ENCODE data around the gene CHD5.
A peak's percentile ranks its signal among the peaks of the same experiment; 100 is the strongest.

Gene CHD5

GRCh38 chr1:6130036-6130435, 50.1 kb downstream of the CHD5 start:
- DNase-seq: no peak

GRCh38 chr1:6129313-6129712, 50.8 kb downstream of the CHD5 start:
- DNase-seq: no peak

GRCh38 chr1:6128276-6129081, 51.6 kb downstream of the CHD5 start:
- DNase-seq: no peak

GRCh38 chr1:6127587-6128163, 52.4 kb downstream of the CHD5 start:
- DNase-seq: peak; percentile 64

DNA sequence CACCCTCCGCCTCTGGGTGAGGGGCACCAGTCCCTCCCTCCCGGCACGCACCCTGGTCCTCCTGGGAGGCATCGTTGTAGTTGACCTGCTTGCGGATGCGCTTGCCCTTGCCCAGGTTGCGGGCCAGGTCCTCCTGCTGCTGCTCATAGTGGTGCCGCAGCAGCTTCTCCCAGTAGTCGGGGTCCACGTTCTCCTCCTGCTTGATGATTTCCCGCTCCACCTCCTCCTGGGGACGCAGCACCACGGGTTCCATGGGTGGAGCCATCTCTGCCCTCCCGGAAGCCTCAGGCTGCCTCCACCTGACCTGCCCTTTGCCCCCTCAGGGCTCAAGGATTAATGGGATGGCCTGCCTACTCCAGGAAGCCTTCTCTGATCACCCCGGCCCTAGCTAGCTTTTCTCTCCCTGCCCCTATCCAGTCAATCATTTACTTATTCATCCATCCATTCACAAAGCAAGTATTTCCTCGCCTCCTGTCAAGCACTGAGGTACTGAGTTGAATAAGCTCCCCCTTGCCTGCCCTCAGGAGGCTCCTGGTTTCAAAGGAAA, 53.5 kb downstream of the CHD5 start:
- DNase-seq: no peak

DNA sequence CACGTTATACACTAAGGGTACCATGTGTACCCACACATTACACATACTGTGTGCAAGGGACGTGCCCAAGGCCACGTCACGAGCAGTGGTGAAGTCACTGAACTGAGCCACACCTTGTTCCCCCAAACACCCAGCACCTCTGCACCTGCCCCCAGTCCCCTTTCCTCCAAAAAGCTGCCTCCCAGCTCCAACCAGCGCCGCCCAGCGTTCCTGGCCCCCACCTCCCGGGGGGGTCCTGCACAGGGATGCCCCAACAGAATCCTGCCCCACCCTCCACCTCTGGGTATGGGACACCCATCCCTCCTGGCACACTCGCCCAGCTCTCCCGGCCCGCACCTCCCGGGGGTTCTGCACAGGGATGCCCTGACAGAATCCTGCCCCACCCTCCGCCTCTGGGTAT, 54.1 kb downstream of the CHD5 start:
- no peak for DNase-seq

GRCh38 chr1:6125366-6125765, 54.8 kb downstream of the CHD5 start:
- no peak for DNase-seq

GRCh38 chr1:6124746-6125365, 55.3 kb downstream of the CHD5 start:
- no peak for DNase-seq

DNA sequence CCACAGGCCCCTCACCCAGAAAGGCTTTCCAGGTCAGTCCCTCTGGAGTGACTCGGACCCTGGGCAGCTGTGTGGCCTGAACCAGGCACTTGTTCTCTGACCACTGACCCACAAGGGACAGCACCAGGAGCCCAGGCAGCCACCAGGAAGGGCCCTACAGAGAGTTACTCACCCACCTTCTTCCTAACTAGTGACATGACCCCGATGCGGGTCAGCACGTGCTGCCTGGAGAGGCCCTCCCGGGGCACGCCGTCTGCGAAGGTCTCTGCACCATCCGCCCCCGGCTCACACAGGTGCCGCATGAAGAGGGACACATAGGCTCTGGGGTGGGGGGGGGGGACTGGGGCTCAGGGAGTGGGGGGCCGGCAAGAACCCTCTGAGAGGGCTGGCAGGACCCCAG, 55.8 kb downstream of the CHD5 start:
- DNase-seq: no peak

GRCh38 chr1:6123816-6124215, 56.3 kb downstream of the CHD5 start:
- no peak for DNase-seq

GRCh38 chr1:6123083-6123482, 57.0 kb downstream of the CHD5 start:
- no peak for DNase-seq

GRCh38 chr1:6121651-6122370, 58.3 kb downstream of the CHD5 start:
- DNase-seq: no peak

DNA sequence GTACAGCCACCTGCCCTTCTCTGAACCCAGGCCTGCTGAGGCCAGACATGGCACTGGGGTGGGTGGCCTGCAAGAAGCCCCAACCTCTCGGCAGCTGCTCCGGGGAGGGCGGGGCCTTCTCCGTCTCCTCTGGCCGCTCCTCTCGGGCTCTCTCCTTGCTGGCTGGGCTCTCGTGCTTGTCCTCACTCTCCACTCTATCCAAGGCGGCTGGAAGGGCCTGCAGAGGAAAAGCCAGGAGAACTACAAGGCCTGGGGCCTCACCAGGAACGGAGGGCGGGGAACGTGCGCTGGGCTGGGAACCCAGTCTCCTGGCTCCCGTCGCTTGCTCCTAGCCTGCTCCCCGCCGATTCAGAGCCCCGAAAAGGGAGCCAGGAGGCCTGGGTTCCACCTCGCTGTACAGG, 59.1 kb downstream of the CHD5 start:
- no peak for DNase-seq

DNA sequence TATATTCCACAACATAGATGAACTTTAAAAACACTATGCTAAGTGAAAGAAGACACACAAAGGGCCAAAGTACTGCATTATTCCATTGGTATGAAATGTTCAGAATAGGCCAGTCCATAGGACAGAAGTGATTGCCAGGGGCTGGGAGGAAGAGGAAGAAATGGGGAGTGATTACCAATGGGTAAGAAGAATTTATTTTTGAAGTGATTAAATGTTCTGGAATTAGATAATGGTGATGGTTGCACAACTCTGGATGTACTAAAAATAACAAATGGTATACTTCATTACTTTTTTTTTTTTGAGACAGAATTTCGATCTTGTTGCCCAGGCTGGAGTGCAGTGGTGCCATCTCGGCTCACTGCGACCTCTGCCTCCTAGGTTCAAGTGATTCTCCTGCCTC, 61.7 kb downstream of the CHD5 start:
- no peak for DNase-seq

- DNase-seq: no peak
These were observed 62.5 kb downstream of the CHD5 start for GRCh38 chr1:6117624-6118023.

GRCh38 chr1:6117064-6117463, 63.1 kb downstream of the CHD5 start:
- no peak for DNase-seq

DNA sequence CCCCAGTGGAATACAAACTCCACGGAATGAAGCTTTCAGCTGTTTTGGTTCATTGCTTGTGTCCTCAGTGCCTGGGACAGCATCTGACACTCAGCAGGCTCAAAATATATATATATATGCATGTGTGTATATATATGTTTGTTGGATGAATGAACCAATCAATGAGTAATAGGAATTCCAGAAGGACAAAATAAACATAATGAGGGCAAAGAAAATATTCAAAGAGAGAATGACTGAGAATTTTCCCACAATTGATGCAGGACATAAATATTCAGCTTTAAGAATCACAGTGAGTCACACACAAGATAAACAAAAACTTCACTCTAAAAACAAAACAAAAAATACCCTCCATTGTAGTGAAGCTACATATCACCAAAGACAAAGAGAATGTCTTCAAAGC, 64.0 kb downstream of the CHD5 start:
- DNase-seq: no peak

DNA sequence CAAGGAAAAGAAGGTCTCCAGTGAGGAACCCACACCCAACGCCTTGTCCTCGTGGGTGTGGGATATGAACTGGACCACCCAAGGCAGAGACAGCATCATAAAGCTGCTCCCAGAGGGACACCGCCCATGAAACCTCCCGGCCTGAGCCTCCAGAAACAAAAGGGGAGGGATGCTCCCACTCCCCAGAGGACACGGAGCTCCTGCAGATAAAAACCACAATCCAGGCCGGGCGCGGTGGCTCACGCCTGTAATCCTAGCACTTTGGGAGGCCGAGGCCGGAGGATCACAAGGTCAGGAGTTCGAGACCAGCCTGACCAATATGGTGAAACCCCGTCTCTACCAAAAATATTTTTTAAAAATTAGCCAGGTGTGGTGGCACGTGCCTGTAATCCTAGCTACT, 66.4 kb downstream of the CHD5 start:
- DNase-seq: no peak

DNA sequence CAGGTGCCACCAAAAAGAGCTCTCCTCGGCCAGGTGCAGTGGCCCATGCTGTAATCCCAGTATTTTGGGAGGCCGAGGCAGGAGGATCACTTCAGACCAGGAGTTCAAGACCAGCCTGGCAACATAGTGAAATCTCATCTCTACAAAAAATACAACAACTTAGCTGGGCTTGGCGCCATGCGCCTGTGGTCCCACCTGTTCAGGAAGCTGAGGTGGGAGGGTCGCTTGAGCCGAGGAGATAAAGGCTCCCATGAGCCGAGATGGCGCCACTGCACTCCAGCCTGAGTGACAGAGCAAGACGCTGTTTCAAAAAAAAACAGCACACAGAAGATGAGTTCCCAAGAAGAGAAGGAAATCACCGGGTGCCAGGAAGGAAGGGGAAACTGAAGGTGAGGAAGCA, 67.0 kb downstream of the CHD5 start:
- DNase-seq: no peak

DNA sequence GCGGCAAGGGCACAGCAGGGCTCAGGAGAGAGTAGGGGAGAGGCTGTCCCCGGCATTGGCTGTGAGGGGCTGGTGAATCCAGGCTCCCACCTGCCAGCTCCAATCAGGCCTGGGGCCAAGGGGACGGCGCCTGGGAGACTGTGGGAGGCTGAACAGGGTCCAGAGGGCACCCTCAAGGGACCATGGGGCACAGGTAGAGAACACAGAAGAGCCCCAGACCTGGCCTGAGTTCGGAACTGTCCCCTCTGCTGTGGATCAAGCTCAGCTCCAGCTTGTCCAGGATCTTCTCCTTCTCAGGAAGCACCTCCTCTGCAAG, 67.5 kb downstream of the CHD5 start:
- DNase-seq: no peak

DNA sequence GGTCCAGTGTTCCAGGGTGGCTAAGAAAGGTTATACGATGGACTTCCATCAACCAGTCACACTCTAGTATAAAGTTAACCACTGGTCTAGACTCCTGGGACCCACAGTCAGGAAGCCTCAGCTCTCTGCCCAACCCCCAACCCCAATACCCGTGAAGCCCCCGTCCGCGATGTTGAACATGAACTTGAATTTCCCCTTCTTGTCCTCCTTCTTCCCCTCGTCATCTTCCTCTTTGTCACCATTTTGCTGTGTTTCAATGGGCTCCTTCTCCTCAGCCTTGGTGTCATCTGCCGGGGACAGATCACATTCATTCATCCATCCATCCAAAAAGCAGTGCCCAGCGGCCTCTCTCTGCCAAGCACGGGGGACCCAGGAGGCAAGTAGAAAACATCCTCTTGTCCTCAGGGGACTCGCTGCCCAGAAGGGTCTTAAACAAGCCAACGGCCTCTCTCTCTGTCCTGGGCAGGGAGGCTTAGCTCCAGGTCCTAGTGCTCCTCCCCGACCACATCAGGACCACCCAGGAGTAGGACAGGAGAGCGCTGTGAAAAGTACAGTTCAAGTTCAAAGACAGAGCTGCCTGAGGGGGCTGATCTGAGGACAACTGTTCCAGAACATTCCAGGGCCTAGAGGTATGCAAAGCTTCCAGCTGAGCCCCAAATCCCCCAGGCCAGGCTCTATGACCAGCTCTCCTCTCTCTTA, 68.0 kb downstream of the CHD5 start:
- DNase-seq: no peak

GRCh38 chr1:6111571-6111970, 68.5 kb downstream of the CHD5 start:
- no peak for DNase-seq

DNA sequence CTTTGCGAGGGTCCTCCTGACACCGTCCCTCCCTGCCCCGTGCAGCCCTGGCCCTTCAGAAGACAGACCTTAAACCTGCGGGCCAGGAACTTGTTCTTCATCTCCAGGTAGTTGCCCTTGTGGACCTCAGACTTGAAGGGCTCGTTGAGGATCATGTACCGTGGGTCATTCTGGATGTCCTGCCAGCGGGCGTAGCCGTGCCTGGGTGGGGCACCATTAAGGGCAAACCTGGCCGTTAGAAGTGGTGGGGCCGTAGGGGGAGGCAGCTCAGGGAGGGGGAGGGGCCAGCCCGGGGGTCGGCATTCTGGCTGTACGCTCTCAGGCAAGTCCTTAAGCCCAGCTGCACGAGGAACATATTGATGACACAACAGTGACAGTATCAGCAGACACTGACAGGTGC, 69.8 kb downstream of the CHD5 start:
- DNase-seq: no peak
